ENCODE results near the gene CD3G. TPM values are rescaled to one million over a fixed set of nuclear protein-coding genes. Genes with fewer than 3 reads are reported as not detected.

Gene CD3G
- 2.2 TPM for total RNA-seq

DNA sequence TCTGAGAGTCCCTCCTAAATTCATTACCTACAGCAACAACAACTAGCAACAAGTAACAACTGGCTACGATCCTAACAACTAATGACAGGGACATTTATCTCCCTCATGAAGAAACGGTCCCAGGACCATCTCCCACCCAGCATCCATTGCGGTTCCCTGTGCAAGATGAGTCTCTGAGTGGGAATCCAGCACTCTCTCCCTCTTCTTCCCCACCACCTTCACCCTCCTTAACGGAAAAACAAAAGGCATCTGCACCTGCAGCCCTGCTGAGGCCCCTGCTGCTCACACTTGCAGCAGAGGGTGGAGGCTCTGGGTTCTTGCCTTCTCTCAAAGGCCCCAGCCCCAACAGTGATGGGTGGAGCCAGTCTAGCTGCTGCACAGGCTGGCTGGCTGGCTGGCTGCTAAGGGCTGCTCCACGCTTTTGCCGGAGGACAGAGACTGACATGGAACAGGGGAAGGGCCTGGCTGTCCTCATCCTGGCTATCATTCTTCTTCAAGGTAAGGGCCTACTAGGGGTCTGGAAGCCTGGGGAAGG, at the start of gene CD3G:
CD3G (plus strand) TSS at position 364 of the 535 bp plus-strand sequence; CDS start at position 444, 80 bp downstream.
- Histone ChIP-seq H3K27me3 (no peaks in the 10 kb centered on the region), H3K4me3 (no peak within 1 kb of the TSS), H3K4me1 (no peaks in the 10 kb centered on the region), H3K36me3 (no peaks in the 10 kb centered on the region), H3K27ac (no peak within 1 kb of the TSS), H3K9me3 (no peaks in the 10 kb centered on the region)
- no peak for DNase-seq (ENCODE audit: extremely low spot score in 2 of 2)
- TF ChIP-seq POLR2AphosphoS5 (IDR thresholded peaks at IDR 0.05; ENCODE audit: insufficient read depth in 1 of 2, low read depth in 1 of 2) (no peak), POLR2A (IDR thresholded peaks at IDR 0.05) (no peak)
- TF ChIP-seq, protein P1, sequence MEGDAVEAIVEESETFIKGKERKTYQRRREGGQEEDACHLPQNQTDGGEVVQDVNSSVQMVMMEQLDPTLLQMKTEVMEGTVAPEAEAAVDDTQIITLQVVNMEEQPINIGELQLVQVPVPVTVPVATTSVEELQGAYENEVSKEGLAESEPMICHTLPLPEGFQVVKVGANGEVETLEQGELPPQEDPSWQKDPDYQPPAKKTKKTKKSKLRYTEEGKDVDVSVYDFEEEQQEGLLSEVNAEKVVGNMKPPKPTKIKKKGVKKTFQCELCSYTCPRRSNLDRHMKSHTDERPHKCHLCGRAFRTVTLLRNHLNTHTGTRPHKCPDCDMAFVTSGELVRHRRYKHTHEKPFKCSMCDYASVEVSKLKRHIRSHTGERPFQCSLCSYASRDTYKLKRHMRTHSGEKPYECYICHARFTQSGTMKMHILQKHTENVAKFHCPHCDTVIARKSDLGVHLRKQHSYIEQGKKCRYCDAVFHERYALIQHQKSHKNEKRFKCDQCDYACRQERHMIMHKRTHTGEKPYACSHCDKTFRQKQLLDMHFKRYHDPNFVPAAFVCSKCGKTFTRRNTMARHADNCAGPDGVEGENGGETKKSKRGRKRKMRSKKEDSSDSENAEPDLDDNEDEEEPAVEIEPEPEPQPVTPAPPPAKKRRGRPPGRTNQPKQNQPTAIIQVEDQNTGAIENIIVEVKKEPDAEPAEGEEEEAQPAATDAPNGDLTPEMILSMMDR (IDR thresholded peaks at IDR 0.05), result no peak
- intact Hi-C loops (cut with DNase I), result no loop called here

- Histone ChIP-seq H3K27me3 (no peaks in the 10 kb centered on the region), H3K4me1 (peaks cover 6% of the 10 kb centered on the region), H3K36me3 (no peaks in the 10 kb centered on the region), H3K9me3 (no peaks in the 10 kb centered on the region), H3K4me3 (no peak overlapping the region), H3K27ac (no peak overlapping the region)
- TF ChIP-seq, protein P1 (IDR thresholded peaks at IDR 0.05), result no peak
- TF ChIP-seq POLR2A (IDR thresholded peaks at IDR 0.05) (no peak), POLR2AphosphoS5 (IDR thresholded peaks at IDR 0.05; ENCODE audit: insufficient read depth in 1 of 2, low read depth in 1 of 2) (no peak)
- intact Hi-C loops (cut with DNase I), result no loop called here
- DNase-seq (ENCODE audit: extremely low spot score in 2 of 2), result no peak
Measured at GRCh38 chr11:118295199-118295598, 48.9 kb upstream of the CD3G start.

GRCh38 chr11:118295815-118296454, 48.2 kb upstream of the CD3G start:
- no peak for DNase-seq (ENCODE audit: extremely low spot score in 2 of 2)
- TF ChIP-seq POLR2AphosphoS5 (IDR thresholded peaks at IDR 0.05; ENCODE audit: insufficient read depth in 1 of 2, low read depth in 1 of 2), result peak in 1 of 2 donors; percentile 37
- TF ChIP-seq POLR2A (IDR thresholded peaks at IDR 0.05), result no peak
- TF ChIP-seq, protein P1 (IDR thresholded peaks at IDR 0.05), result peak in 1 of 3 experiments; percentile 31
- intact Hi-C loops (cut with DNase I), result no loop called here

DNA sequence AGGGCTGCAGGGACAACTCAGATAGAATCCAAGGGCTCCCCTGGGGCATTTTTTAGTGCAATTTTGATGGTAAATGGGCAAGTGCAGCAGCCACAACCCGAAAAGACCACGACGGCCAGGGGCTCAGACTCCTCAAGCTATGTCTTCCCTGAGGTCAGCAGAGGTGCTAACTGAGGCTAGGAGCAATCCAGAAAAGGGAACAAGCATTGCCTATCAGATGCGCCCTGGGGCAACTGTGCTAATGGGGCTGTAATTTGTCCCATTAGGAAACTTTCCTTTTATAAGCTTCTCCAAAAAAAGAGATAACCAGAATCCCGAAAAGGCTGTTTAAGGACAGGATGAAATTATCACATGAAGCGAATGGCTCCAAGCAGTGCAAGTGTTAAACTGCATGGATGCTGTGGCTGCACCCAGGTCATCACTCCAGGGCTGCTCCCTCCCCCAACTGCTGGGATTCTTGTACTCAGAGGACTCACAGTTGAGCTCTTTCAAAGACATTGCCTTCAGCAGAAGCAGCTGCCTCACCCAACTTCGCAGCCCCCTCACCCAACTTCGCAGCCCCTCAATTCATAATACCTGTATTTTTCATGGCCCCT, 42.4 kb upstream of the CD3G start:
- intact Hi-C loops (cut with DNase I), result no loop called here
- no peak for DNase-seq (ENCODE audit: extremely low spot score in 2 of 2)
- no peaks in the 10 kb centered on the region for H3K36me3 ChIP-seq
- no peak overlapping the region for H3K4me3 ChIP-seq
- H3K9me3 ChIP-seq, result no peaks in the 10 kb centered on the region
- H3K27ac ChIP-seq, result no peak overlapping the region
- no peaks in the 10 kb centered on the region for H3K4me1 ChIP-seq
- TF ChIP-seq, protein P1 (IDR thresholded peaks at IDR 0.05), result no peak
- TF ChIP-seq POLR2AphosphoS5 (IDR thresholded peaks at IDR 0.05; ENCODE audit: insufficient read depth in 1 of 2, low read depth in 1 of 2) (no peak), POLR2A (IDR thresholded peaks at IDR 0.05) (no peak)
- no peaks in the 10 kb centered on the region for H3K27me3 ChIP-seq

More at GRCh38 chr11:118295815-118296454, 48.2 kb upstream of the CD3G start:
- H3K4me1 ChIP-seq, result peaks cover 4% of the 10 kb centered on the region
- no peaks in the 10 kb centered on the region for H3K36me3 ChIP-seq
- H3K4me3 ChIP-seq, result no peak overlapping the region
- no peak overlapping the region for H3K27ac ChIP-seq
- no peaks in the 10 kb centered on the region for H3K27me3 ChIP-seq
- H3K9me3 ChIP-seq, result no peaks in the 10 kb centered on the region

DNA sequence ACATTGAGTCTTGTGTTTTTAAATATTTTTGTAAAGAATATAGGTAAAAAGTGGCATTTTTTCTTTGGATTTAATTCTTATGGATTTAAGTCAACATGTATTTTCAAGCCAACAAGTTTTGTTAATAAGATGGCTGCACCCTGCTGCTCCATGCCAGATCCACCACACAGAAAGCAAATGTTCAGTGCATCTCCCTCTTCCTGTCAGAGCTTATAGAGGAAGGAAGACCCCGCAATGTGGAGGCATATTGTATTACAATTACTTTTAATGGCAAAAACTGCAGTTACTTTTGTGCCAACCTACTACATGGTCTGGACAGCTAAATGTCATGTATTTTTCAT, 39.9 kb upstream of the CD3G start:
- Histone ChIP-seq H3K36me3 (no peaks in the 10 kb centered on the region), H3K9me3 (no peaks in the 10 kb centered on the region), H3K4me3 (no peak overlapping the region), H3K4me1 (no peaks in the 10 kb centered on the region), H3K27me3 (no peaks in the 10 kb centered on the region), H3K27ac (no peak overlapping the region)
- intact Hi-C loops (cut with DNase I), result no loop called here
- DNase-seq (ENCODE audit: extremely low spot score in 2 of 2), result no peak
- TF ChIP-seq, protein P1 (IDR thresholded peaks at IDR 0.05), result no peak
- TF ChIP-seq POLR2A (IDR thresholded peaks at IDR 0.05), result no peak
- TF ChIP-seq POLR2AphosphoS5 (IDR thresholded peaks at IDR 0.05; ENCODE audit: insufficient read depth in 1 of 2, low read depth in 1 of 2), result no peak

All from vagina (tissue), 2 donors.